Lung (tissue), 13 donors: ENCODE results near the gene KIF26B. TPM values are rescaled to one million over a fixed set of nuclear protein-coding genes. Genes with fewer than 3 reads are reported as not detected.

Source experiments
- ATAC-seq: fragments of 200-7000 bp; cut with Tn5 transposase; one replicate; pipeline ENCODE4 v1.9.1; 2020; ENCODE audit warnings: moderate number of reproducible peaks; ENCODE audit not compliant: insufficient read depth, low FRiP score
- DNase-seq, 3 donors: peaks; one replicate each; pipeline ENCODE4 v3.0.0-alpha.2; 2013 to 2017
- H3K27ac ChIP-seq, 2 donors: one replicate each; pipeline ENCODE4 v1.5.1; 2013; ENCODE audit warnings: mild to moderate bottlenecking in 2 of 2, moderate library complexity in 2 of 2, control low read depth in 1 of 2, inconsistent platforms in 1 of 2, low read depth in 1 of 2, low read length in 1 of 2
- H3K27me3 ChIP-seq, 3 donors: one replicate each; pipeline ENCODE4 v1.5.1; 2013; ENCODE audit warnings: low read length in 2 of 3; ENCODE audit not compliant: control insufficient read depth in 3 of 3, insufficient read depth in 3 of 3
- H3K36me3 ChIP-seq, 4 donors: one replicate each; pipeline ENCODE4 v1.5.1; 2013; ENCODE audit warnings: low read length in 4 of 4, mild to moderate bottlenecking in 1 of 4, moderate library complexity in 1 of 4; ENCODE audit not compliant: control insufficient read depth in 4 of 4, insufficient read depth in 4 of 4
- H3K4me1 ChIP-seq, 5 donors: one replicate each; pipeline ENCODE4 v1.5.1; 2013; ENCODE audit warnings: low read length in 5 of 5, mild to moderate bottlenecking in 2 of 5, moderate library complexity in 1 of 5; ENCODE audit not compliant: control insufficient read depth in 5 of 5, insufficient read depth in 5 of 5
- H3K4me3 ChIP-seq: one replicate; pipeline ENCODE4 v1.5.1; 2013; ENCODE audit warnings: mild to moderate bottlenecking, control low read depth, moderate library complexity
- H3K9ac ChIP-seq, 2 donors: one replicate each; pipeline ENCODE4 v1.5.1; 2013; ENCODE audit warnings: low read length in 2 of 2, control low read depth in 1 of 2; ENCODE audit not compliant: insufficient read depth in 1 of 2
- H3K9me3 ChIP-seq, 4 donors: one replicate each; pipeline ENCODE4 v1.5.1; 2013; ENCODE audit warnings: low read length in 3 of 4, mild to moderate bottlenecking in 1 of 4, moderate library complexity in 1 of 4; ENCODE audit not compliant: control insufficient read depth in 4 of 4, insufficient read depth in 3 of 4
- WGBS, 2 donors: extraction: QIAGEN DNeasy Blood & Tissue Kit; methylation state at CpG; one replicate each; pipeline ENCODE4 v1.1.7; 2013; 5-methylcytosine and 5-hydroxymethylcytosine counted together
- polyA plus RNA-seq, 2 donors: library from polyadenylated mRNA; stranded (reverse); fragments of 200-250 nt; gene quantifications; one replicate each; pipeline ENCODE4 v1.2.1, GENCODE V29; 2013
- small RNA-seq: library from RNA; depleted of rRNA; stranded (forward); fragments of <200 nt; gene quantifications from one replicate; pipeline ENCODE3, GENCODE V24; 2014; ENCODE audit warnings: low replicate concordance
- total RNA-seq, 2 donors: library from RNA; depleted of rRNA in 1 of 2; stranded (reverse); fragments of >200 nt in 1 of 2; gene quantifications; one replicate each; pipeline ENCODE4 v1.2.1, GENCODE V29; 2014 to 2021
- TF ChIP-seq, protein P1 (sequence below): IDR thresholded peaks from 2 replicates; pipeline ENCODE4 v1.5.1; 2012; ENCODE audit warnings: mild to moderate bottlenecking; ENCODE audit errors: control extremely low read depth, extremely low read depth
- donor health status: control.
- donor health status: control.
- donor health status: Bipolar disorder and iron deficiency.
- donor health status: healthy.
- donor health status: DM: yes; HTN: yes; CAD: no.

Gene KIF26B
- total and polyA plus RNA-seq, 4 donors = 0.61 to 6.7 (median 2.2) TPM

DNA sequence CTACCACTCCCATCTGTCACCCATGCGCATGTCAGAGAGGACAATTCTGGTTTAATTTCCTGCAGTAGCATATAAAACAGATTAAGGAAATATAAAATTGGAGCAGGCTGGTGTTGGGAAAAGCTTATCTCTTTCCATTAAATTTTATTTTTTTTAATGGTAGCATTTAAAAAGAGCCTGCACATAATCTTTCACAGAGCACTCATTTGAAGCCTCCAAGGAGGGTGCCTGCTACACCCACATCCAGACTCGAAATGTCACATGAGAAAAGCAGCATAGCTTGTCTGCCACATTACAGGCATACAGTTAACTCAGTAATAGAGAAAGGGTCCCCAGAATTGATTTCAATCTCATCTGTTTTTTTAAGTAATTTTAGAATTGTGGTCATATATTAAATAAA, 599.0 kb downstream of the KIF26B start:
- Histone ChIP-seq H3K4me1 (peaks cover 0 to 6% (median 4%) of the 10 kb centered on the region in 5 donors), H3K27ac (no peak overlapping the region), H3K9me3 (peaks cover 0 to 5% (median 1%) of the 10 kb centered on the region in 4 donors), H3K36me3 (no peaks in the 10 kb centered on the region), H3K9ac (no peak overlapping the region), H3K4me3 (no peak overlapping the region), H3K27me3 (no peaks in the 10 kb centered on the region)
- ATAC-seq (no peak), DNase-seq (no peak)
- TF ChIP-seq, protein P1, sequence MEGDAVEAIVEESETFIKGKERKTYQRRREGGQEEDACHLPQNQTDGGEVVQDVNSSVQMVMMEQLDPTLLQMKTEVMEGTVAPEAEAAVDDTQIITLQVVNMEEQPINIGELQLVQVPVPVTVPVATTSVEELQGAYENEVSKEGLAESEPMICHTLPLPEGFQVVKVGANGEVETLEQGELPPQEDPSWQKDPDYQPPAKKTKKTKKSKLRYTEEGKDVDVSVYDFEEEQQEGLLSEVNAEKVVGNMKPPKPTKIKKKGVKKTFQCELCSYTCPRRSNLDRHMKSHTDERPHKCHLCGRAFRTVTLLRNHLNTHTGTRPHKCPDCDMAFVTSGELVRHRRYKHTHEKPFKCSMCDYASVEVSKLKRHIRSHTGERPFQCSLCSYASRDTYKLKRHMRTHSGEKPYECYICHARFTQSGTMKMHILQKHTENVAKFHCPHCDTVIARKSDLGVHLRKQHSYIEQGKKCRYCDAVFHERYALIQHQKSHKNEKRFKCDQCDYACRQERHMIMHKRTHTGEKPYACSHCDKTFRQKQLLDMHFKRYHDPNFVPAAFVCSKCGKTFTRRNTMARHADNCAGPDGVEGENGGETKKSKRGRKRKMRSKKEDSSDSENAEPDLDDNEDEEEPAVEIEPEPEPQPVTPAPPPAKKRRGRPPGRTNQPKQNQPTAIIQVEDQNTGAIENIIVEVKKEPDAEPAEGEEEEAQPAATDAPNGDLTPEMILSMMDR = no peak
- 95% methylated on average over 2 of the region's 2 CpGs for WGBS, 2 donors

- ATAC-seq (no peak), DNase-seq (no peak)
- Histone ChIP-seq H3K27me3 (no peaks in the 10 kb centered on the region), H3K4me3 (no peak overlapping the region), H3K9me3 (peaks cover 0 to 5% (median 1%) of the 10 kb centered on the region in 4 donors), H3K36me3 (no peaks in the 10 kb centered on the region), H3K4me1 (peaks cover 0 to 6% (median 4%) of the 10 kb centered on the region in 5 donors), H3K9ac (no peak overlapping the region), H3K27ac (no peak overlapping the region)
- WGBS, 2 donors = 82 to 84% methylated on average over 3 of the region's 3 CpGs
- TF ChIP-seq, protein P1 = no peak
These were observed 599.7 kb downstream of the KIF26B start for GRCh38 chr1:245754463-245754961.

Small RNA genes within 50 kb of the gene (small RNA-seq; reads per million reads assigned to genes)
- gene DNAJC19P8 (not detected), gene RNU1-132P (not detected)
